ENCODE data around the gene ADGRV1.
"Not testable (repeated sequence)": the region's sequence is repeated elsewhere in the genome, so short reads cannot be mapped to it uniquely, and the experiment has no call there.

The ADGRV1 gene

GRCh38 chr5:90595766-90596165, 37.2 kb downstream of the ADGRV1 start:
- DNase-seq (ENCODE audit: low read depth), result not testable (repeated sequence)

- no peak for DNase-seq (ENCODE audit: low read depth)
Observed at GRCh38 chr5:90598293-90598692, 39.7 kb downstream of the ADGRV1 start.

- DNase-seq (ENCODE audit: low read depth), result not testable (repeated sequence)
Observed at GRCh38 chr5:90600307-90600706, 41.7 kb downstream of the ADGRV1 start.

- no peak for DNase-seq (ENCODE audit: low read depth)
Observed at GRCh38 chr5:90601468-90601867, 42.9 kb downstream of the ADGRV1 start.

GRCh38 chr5:90602681-90603080, 44.1 kb downstream of the ADGRV1 start:
- no peak for DNase-seq (ENCODE audit: low read depth)

GRCh38 chr5:90606539-90606938, 47.9 kb downstream of the ADGRV1 start:
- DNase-seq (ENCODE audit: low read depth), result no peak

GRCh38 chr5:90612919-90613318, 54.3 kb downstream of the ADGRV1 start:
- no peak for DNase-seq (ENCODE audit: low read depth)

GRCh38 chr5:90613459-90613858, 54.9 kb downstream of the ADGRV1 start:
- no peak for DNase-seq (ENCODE audit: low read depth)

GRCh38 chr5:90613918-90614504, 55.4 kb downstream of the ADGRV1 start:
- DNase-seq (ENCODE audit: low read depth), result no peak

- no peak for DNase-seq (ENCODE audit: low read depth)
Observed at GRCh38 chr5:90615355-90615754, 56.8 kb downstream of the ADGRV1 start.

- no peak for DNase-seq (ENCODE audit: low read depth)
Observed at GRCh38 chr5:90618071-90618470, 59.5 kb downstream of the ADGRV1 start.

GRCh38 chr5:90619762-90620161, 61.2 kb downstream of the ADGRV1 start:
- not testable (repeated sequence) for DNase-seq (ENCODE audit: low read depth)

- no peak for DNase-seq (ENCODE audit: low read depth)
Observed at GRCh38 chr5:90621848-90622247, 63.3 kb downstream of the ADGRV1 start.

- no peak for DNase-seq (ENCODE audit: low read depth)
Observed at GRCh38 chr5:90626493-90626892, 67.9 kb downstream of the ADGRV1 start.

- DNase-seq (ENCODE audit: low read depth), result no peak
Observed at GRCh38 chr5:90628492-90628891, 69.9 kb downstream of the ADGRV1 start.

- DNase-seq (ENCODE audit: low read depth), result no peak
Observed at GRCh38 chr5:90632791-90633190, 74.2 kb downstream of the ADGRV1 start.

GRCh38 chr5:90636948-90637347, 78.4 kb downstream of the ADGRV1 start:
- DNase-seq (ENCODE audit: low read depth), result no peak

- DNase-seq (ENCODE audit: low read depth), result no peak
Observed at GRCh38 chr5:90637731-90638130, 79.1 kb downstream of the ADGRV1 start.

GRCh38 chr5:90638878-90639277, 80.3 kb downstream of the ADGRV1 start:
- DNase-seq (ENCODE audit: low read depth), result no peak

- no peak for DNase-seq (ENCODE audit: low read depth)
Observed at GRCh38 chr5:90640484-90641059, 82.0 kb downstream of the ADGRV1 start.

GRCh38 chr5:90641528-90641927, 82.9 kb downstream of the ADGRV1 start:
- DNase-seq (ENCODE audit: low read depth), result no peak

- DNase-seq (ENCODE audit: low read depth), result no peak
Observed at GRCh38 chr5:90642706-90643229, 84.2 kb downstream of the ADGRV1 start.

GRCh38 chr5:90644132-90644531, 85.5 kb downstream of the ADGRV1 start:
- DNase-seq (ENCODE audit: low read depth), result no peak

- no peak for DNase-seq (ENCODE audit: low read depth)
Observed at GRCh38 chr5:90645024-90645610, 86.5 kb downstream of the ADGRV1 start.

Measured in stimulated activated CD8-positive, alpha-beta memory T cell treated with anti-CD3 and anti-CD28 coated beads, Interleukin-12 subunit alpha, Interleukin-12 subunit beta, amount 100 ng/mL, for 4 hours (primary cell).